Choroid plexus epithelial cell (primary cell): Measurements from ENCODE around the gene PARD3B.
A peak's percentile ranks its signal among the peaks of the same experiment; 100 is the strongest.

Source experiments
- DNase-seq: peaks from one replicate; pipeline ENCODE4 v3.0.0-alpha.2; 2010; ENCODE audit warnings: low read depth
- H3K4me3 ChIP-seq: 2 replicates; pipeline ENCODE4 v1.5.1; 2011; ENCODE audit warnings: low read depth, mild to moderate bottlenecking, control low read depth, low read length, moderate library complexity
- CTCF ChIP-seq: conservative IDR thresholded peaks from 2 replicates; pipeline ENCODE4 v1.5.1; 2011; ENCODE audit warnings: low read depth, mild to moderate bottlenecking, control low read depth, inconsistent platforms, low read length, moderate library complexity

The PARD3B gene

GRCh38 chr2:205115511-205115910, 570.2 kb downstream of the PARD3B start:
- DNase-seq: no peak
- H3K4me3 ChIP-seq: no peak overlapping the region
- no peak for TF ChIP-seq CTCF

- TF ChIP-seq CTCF: no peak
- DNase-seq: no peak
Observed at GRCh38 chr2:205117125-205117524, 571.9 kb downstream of the PARD3B start.

GRCh38 chr2:205119136-205119535, 573.9 kb downstream of the PARD3B start:
- TF ChIP-seq CTCF: no peak
- DNase-seq: no peak
- H3K4me3 ChIP-seq: no peak overlapping the region

More at GRCh38 chr2:205117125-205117524, 571.9 kb downstream of the PARD3B start:
- no peak overlapping the region for H3K4me3 ChIP-seq

GRCh38 chr2:205128726-205129125, 583.5 kb downstream of the PARD3B start:
- no peak for DNase-seq
- TF ChIP-seq CTCF: no peak
- H3K4me3 ChIP-seq: no peak overlapping the region

- no peak overlapping the region for H3K4me3 ChIP-seq
- no peak for DNase-seq
- no peak for TF ChIP-seq CTCF
Observed at GRCh38 chr2:205129531-205129930, 584.3 kb downstream of the PARD3B start.

- DNase-seq: peak; percentile 8
- no peak overlapping the region for H3K4me3 ChIP-seq
- no peak for TF ChIP-seq CTCF
Observed at GRCh38 chr2:205130111-205130829, 585.0 kb downstream of the PARD3B start.

- DNase-seq: peak; percentile 16
- no peak for TF ChIP-seq CTCF
- H3K4me3 ChIP-seq: no peak overlapping the region
Observed at GRCh38 chr2:205133544-205133943, 588.3 kb downstream of the PARD3B start.
